ENCODE results near the gene CHMP6. TPM values are rescaled to one million over a fixed set of nuclear protein-coding genes. Genes with fewer than 3 reads are reported as not detected.

Gene CHMP6
- polyA plus RNA-seq, 1 donor from 2014 or later, result 35.1 TPM

DNA sequence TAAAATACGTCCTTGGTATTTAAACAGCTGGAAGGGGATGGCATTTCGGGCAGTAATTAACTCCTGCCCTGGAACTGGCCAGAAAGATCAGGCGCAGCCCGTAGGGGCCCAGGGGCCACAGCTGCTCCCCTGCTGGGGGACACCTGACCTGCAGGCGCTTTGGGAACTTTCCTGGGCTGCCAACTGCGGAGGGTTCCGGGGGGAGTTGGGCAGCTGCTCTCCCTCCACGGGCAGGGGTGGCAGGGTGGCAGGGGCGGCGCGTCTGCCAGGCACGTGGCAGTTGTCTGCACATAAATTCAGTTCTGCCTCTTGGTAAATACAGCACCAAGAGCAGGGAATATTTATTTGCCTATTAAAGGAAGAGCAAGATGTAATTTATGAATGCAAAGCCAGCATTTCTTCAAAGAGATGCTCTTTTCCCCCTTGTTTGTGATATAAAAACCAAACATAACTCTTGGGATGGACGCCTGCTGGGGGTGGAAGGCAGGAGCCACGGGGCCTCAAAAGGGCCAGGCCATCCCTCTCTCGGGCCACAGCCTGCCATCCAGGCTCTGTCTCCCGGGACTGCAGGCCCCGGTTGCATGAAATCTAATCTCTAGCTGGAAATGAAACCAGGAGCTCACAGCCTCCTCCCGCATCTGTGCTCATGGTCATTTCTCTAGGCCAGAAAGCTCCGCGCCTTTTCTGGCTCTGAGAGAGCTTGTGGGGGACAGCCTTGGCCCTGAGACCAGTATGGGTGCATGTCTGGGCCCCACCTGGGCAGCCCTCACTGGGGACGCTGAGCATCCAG lies 29.9 kb upstream of the CHMP6 start:
- H3K9me3 ChIP-seq (ENCODE audit: low read length), result no peaks in the 10 kb centered on the region
- H3K9ac ChIP-seq (ENCODE audit: low read length), result no peak overlapping the region
- H2AFZ ChIP-seq (ENCODE audit: low read depth, low read length), result no peak overlapping the region
- H3K79me2 ChIP-seq (replicated peaks; ENCODE audit: insufficient read depth, low read length), result no peaks in the 10 kb centered on the region
- H3F3A ChIP-seq (ENCODE audit: insufficient read depth, low read length, poor library complexity, severe bottlenecking), result no peaks in the 10 kb centered on the region
- H3K27me3 ChIP-seq (ENCODE audit: insufficient read depth, low read depth, low read length), result no peaks in the 10 kb centered on the region
- H3K9me2 ChIP-seq (ENCODE audit: insufficient read depth, low read length), result no peaks in the 10 kb centered on the region
- no peaks in the 10 kb centered on the region for H4K20me1 ChIP-seq (ENCODE audit: insufficient read depth)
- H3K4me3 ChIP-seq (ENCODE audit: low read length), result no peak overlapping the region
- no peak overlapping the region for H3K4me2 ChIP-seq (ENCODE audit: low read length)
- TF ChIP-seq RAD21 (conservative IDR thresholded peaks at IDR 0.05) (no peak), POLR2AphosphoS5 (IDR thresholded peaks at IDR 0.05) (no peak), TAF1 (IDR thresholded peaks at IDR 0.05; ENCODE audit: low read depth) (no peak), EP300 (conservative IDR thresholded peaks at IDR 0.05; ENCODE audit: poor library complexity, severe bottlenecking) (no peak), EZH2 (IDR thresholded peaks at IDR 0.05; ENCODE audit: borderline replicate concordance, insufficient read depth, low read length, poor library complexity, severe bottlenecking) (no peak), REST (IDR thresholded peaks at IDR 0.05; ENCODE audit: borderline replicate concordance) (no peak), CTCF (IDR thresholded peaks at IDR 0.05; ENCODE audit: poor library complexity, severe bottlenecking) (no peak), MXI1 (conservative IDR thresholded peaks at IDR 0.05; ENCODE audit: poor library complexity, severe bottlenecking) (no peak), SMC3 (conservative IDR thresholded peaks at IDR 0.05; ENCODE audit: poor library complexity) (no peak)
- H3K27ac ChIP-seq (ENCODE audit: low read length), result no peak overlapping the region
- H3K36me3 ChIP-seq (ENCODE audit: insufficient read depth, low read length), result no peaks in the 10 kb centered on the region

- no peaks in the 10 kb centered on the region for H3K79me2 ChIP-seq (replicated peaks; ENCODE audit: insufficient read depth, low read length)
- no peaks in the 10 kb centered on the region for H3F3A ChIP-seq (ENCODE audit: insufficient read depth, low read length, poor library complexity, severe bottlenecking)
- no peaks in the 10 kb centered on the region for H4K20me1 ChIP-seq (ENCODE audit: insufficient read depth)
- H3K9ac ChIP-seq (ENCODE audit: low read length), result no peak overlapping the region
- H3K4me2 ChIP-seq (ENCODE audit: low read length), result no peak overlapping the region
- no peak overlapping the region for H3K27ac ChIP-seq (ENCODE audit: low read length)
- no peaks in the 10 kb centered on the region for H3K36me3 ChIP-seq (ENCODE audit: insufficient read depth, low read length)
- H3K4me3 ChIP-seq (ENCODE audit: low read length), result no peak overlapping the region
- no peaks in the 10 kb centered on the region for H3K27me3 ChIP-seq (ENCODE audit: insufficient read depth, low read depth, low read length)
- H3K9me2 ChIP-seq (ENCODE audit: insufficient read depth, low read length), result no peaks in the 10 kb centered on the region
- H3K9me3 ChIP-seq (ENCODE audit: low read length), result no peaks in the 10 kb centered on the region
- no peak overlapping the region for H2AFZ ChIP-seq (ENCODE audit: low read depth, low read length)
- no peak for TF ChIP-seq TAF1 (IDR thresholded peaks at IDR 0.05; ENCODE audit: low read depth)
- TF ChIP-seq MXI1 (conservative IDR thresholded peaks at IDR 0.05; ENCODE audit: poor library complexity, severe bottlenecking), result no peak
Measured at GRCh38 chr17:80962356-80963329, 29.0 kb upstream of the CHMP6 start.

All from neural cell (in vitro differentiated cells).